Epithelial cell of proximal tubule (primary cell): ENCODE measurements around the gene TMPRSS11E. TPM values are rescaled to one million over a fixed set of nuclear protein-coding genes. Genes with fewer than 3 reads are reported as not detected.
"Not testable (repeated sequence)": the region's sequence is repeated elsewhere in the genome, so short reads cannot be mapped to it uniquely, and the experiment has no call there.

Source experiments
- DNase-seq: peaks from one replicate; pipeline ENCODE4 v3.0.0-alpha.2; 2011; ENCODE audit warnings: low read depth
- H3K4me3 ChIP-seq: 2 replicates; pipeline ENCODE4 v1.5.1; 2011; ENCODE audit warnings: low read depth, mild to moderate bottlenecking, low read length
- CTCF ChIP-seq: conservative IDR thresholded peaks from 2 replicates; pipeline ENCODE4 v1.5.1; 2012; ENCODE audit warnings: low read depth, mild to moderate bottlenecking, low read length
- total RNA-seq: library from RNA; depleted of rRNA; stranded (reverse); fragments of >200 nt; gene quantifications from 2 replicates; pipeline ENCODE4 v1.2.3, GENCODE V29; 2015

TMPRSS11E gene
- total RNA-seq, 1 donor from 2014 or later, result 0.17 TPM

- no peak for DNase-seq
- H3K4me3 ChIP-seq, result no peak overlapping the region
- no peak for TF ChIP-seq CTCF
Measured at GRCh38 chr4:68518889-68519288, 71.6 kb downstream of the TMPRSS11E start.

- H3K4me3 ChIP-seq, result no peak overlapping the region
- no peak for DNase-seq
- TF ChIP-seq CTCF, result no peak
Measured at GRCh38 chr4:68520985-68521384, 73.7 kb downstream of the TMPRSS11E start.

- not testable (repeated sequence) for H3K4me3 ChIP-seq, DNase-seq
Measured at GRCh38 chr4:68522232-68522631, 75.0 kb downstream of the TMPRSS11E start.

GRCh38 chr4:68535974-68536373 lies 88.7 kb downstream of the TMPRSS11E start:
- no peak overlapping the region for H3K4me3 ChIP-seq
- no peak for TF ChIP-seq CTCF
- DNase-seq, result no peak

GRCh38 chr4:68536375-68536774 lies 89.1 kb downstream of the TMPRSS11E start:
- no peak overlapping the region for H3K4me3 ChIP-seq
- no peak for TF ChIP-seq CTCF
- DNase-seq, result no peak

- H3K4me3 ChIP-seq, result not testable (repeated sequence)
Measured at GRCh38 chr4:68542742-68543141, 95.5 kb downstream of the TMPRSS11E start.

More at GRCh38 chr4:68542742-68543141, 95.5 kb downstream of the TMPRSS11E start:
- DNase-seq, result not testable (repeated sequence)

Other genes with a start within 250 kb of the TMPRSS11E start
- not detected in 2 replicates for gene TMPRSS11B, start 201.8 kb upstream of the TMPRSS11E start, total RNA-seq
- 34.8 and 55.0 TPM in 2 replicates for gene YTHDC1, start 97.4 kb upstream of the TMPRSS11E start, total RNA-seq
- not detected in 2 replicates for gene UGT2B17, start 128.9 kb downstream of the TMPRSS11E start, total RNA-seq
- gene UGT2B15, start 223.2 kb downstream of the TMPRSS11E start, total RNA-seq, result not detected in 2 replicates